GM21381 (cell line): Measurements from ENCODE around the gene GNG2.
A peak's percentile ranks its signal among the peaks of the same experiment; 100 is the strongest.

Experiments
- ATAC-seq: cut with Tn5 transposase; IDR thresholded peaks from one replicate; pipeline ENCODE4 v1.9.1; 2021; ENCODE audit warnings: mild to moderate bottlenecking, moderate library complexity; ENCODE audit not compliant: unreplicated experiment

The GNG2 gene

GRCh38 chr14:51860164-51860824 lies at the start of gene GNG2:
TSS of gene GNG2 (plus strand) at chr14:51860612. CDS start at chr14:51950679, 90,067 bp downstream.
- peak; percentile 84 for ATAC-seq

- no peak for ATAC-seq
These were observed 48.7 kb upstream of the GNG2 start for GRCh38 chr14:51811706-51812105.

- no peak for ATAC-seq
These were observed 44.4 kb upstream of the GNG2 start for GRCh38 chr14:51816031-51816430.

- no peak for ATAC-seq
These were observed 43.1 kb upstream of the GNG2 start for GRCh38 chr14:51817326-51817725.

- ATAC-seq: no peak
These were observed 41.5 kb upstream of the GNG2 start for GRCh38 chr14:51818748-51819380.

- no peak for ATAC-seq
These were observed 38.6 kb upstream of the GNG2 start for GRCh38 chr14:51821822-51822221.

- no peak for ATAC-seq
These were observed 37.9 kb upstream of the GNG2 start for GRCh38 chr14:51822499-51822898.

GRCh38 chr14:51823706-51824105 lies 36.7 kb upstream of the GNG2 start:
- ATAC-seq: no peak

GRCh38 chr14:51824191-51824590 lies 36.2 kb upstream of the GNG2 start:
- no peak for ATAC-seq

- ATAC-seq: no peak
These were observed 34.5 kb upstream of the GNG2 start for GRCh38 chr14:51825926-51826325.

- ATAC-seq: peak; percentile 92
These were observed 32.2 kb upstream of the GNG2 start for GRCh38 chr14:51828017-51828797.

GRCh38 chr14:51834240-51834639 lies 26.2 kb upstream of the GNG2 start:
- ATAC-seq: no peak

- no peak for ATAC-seq
These were observed 24.0 kb upstream of the GNG2 start for GRCh38 chr14:51836417-51836816.

GRCh38 chr14:51844081-51844881 lies 16.1 kb upstream of the GNG2 start:
- peak; percentile 30 for ATAC-seq

- ATAC-seq: no peak
These were observed 14.6 kb upstream of the GNG2 start for GRCh38 chr14:51845811-51846210.

- ATAC-seq: peak; percentile 67
These were observed 13.6 kb upstream of the GNG2 start for GRCh38 chr14:51846631-51847488.

GRCh38 chr14:51847489-51847796 lies 13.0 kb upstream of the GNG2 start:
- no peak for ATAC-seq

- no peak for ATAC-seq
These were observed 12.3 kb upstream of the GNG2 start for GRCh38 chr14:51848120-51848519.

- no peak for ATAC-seq
These were observed 11.3 kb upstream of the GNG2 start for GRCh38 chr14:51849097-51849496.

- ATAC-seq: no peak
These were observed 9.8 kb upstream of the GNG2 start for GRCh38 chr14:51850651-51851050.
